ENCODE results near the gene CXCR2. TPM values are rescaled to one million over a fixed set of nuclear protein-coding genes. Genes with fewer than 3 reads are reported as not detected.

The CXCR2 gene
- polyA plus RNA-seq (2012; rRNA removed) = not detected in 2 replicates
- not detected in 2 replicates for polyA plus RNA-seq (2012; cell fraction: cytosol; rRNA removed)
- polyA plus RNA-seq (2012; cell fraction: nucleus; rRNA removed) = not detected in 2 replicates

DNA sequence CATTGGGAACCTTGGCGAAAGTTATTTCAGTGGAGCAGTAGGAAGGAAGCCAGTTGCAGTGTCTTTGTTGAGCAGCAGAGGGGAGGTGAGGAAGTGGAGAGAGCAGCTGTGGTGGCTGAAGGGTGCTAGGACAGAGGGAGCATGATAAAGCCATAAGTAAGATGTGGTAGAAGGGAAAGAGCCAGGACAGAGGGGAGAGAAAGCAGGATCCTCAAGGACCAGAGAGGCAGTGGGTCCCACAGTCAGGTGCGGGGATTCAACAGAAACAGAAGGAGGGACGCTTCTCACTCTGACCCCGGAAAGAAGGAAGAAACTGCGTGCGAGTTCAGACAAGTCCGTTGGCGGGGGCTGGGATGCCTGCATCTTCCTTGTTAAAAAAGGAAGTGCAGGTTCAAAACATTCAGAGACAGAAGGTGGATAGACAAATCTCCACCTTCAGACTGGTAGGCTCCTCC is at the start of gene CXCR2:
CXCR2 (plus strand) TSS at position 403 of the 455 bp plus-strand sequence. CDS start 8,774 bp downstream, outside the sequence.
- Histone ChIP-seq H4K20me1 (ENCODE audit: insufficient read depth) (no peaks in the 10 kb centered on the region), H3K9me2 (no peaks in the 10 kb centered on the region), H3K4me3 (ENCODE audit: low read depth in 2 of 2, low read length in 1 of 2) (no peak within 1 kb of the TSS), H3K9ac (no peak within 1 kb of the TSS), H3K27ac (ENCODE audit: low read depth in 2 of 2, low read length in 1 of 2) (no peak within 1 kb of the TSS), H3K36me3 (replicated peaks in 1 of 2; ENCODE audit: control insufficient read depth in 1 of 2, insufficient read depth in 2 of 2, low read length in 1 of 2) (no peaks in the 10 kb centered on the region), H3K27me3 (ENCODE audit: insufficient read depth) (peaks cover 18% of the 10 kb centered on the region), H3F3A (replicated peaks; ENCODE audit: insufficient read depth) (no peaks in the 10 kb centered on the region), H3K9me3 (no peaks in the 10 kb centered on the region), H3K79me2 (ENCODE audit: insufficient read depth) (no peaks in the 10 kb centered on the region), H3K4me1 (ENCODE audit: control insufficient read depth in 1 of 2, insufficient read depth in 2 of 2, low read depth in 1 of 2, low read length in 1 of 2) (no peaks in the 10 kb centered on the region), H3K4me2 (no peak within 1 kb of the TSS), H2AFZ (ENCODE audit: low read depth) (no peak within 1 kb of the TSS)
- TF ChIP-seq CTCF (IDR thresholded peaks at IDR 0.05) = no peak
- no peak for TF ChIP-seq MXI1 (IDR thresholded peaks at IDR 0.05; ENCODE audit: low read depth, low read length)
- TF ChIP-seq, protein P1, sequence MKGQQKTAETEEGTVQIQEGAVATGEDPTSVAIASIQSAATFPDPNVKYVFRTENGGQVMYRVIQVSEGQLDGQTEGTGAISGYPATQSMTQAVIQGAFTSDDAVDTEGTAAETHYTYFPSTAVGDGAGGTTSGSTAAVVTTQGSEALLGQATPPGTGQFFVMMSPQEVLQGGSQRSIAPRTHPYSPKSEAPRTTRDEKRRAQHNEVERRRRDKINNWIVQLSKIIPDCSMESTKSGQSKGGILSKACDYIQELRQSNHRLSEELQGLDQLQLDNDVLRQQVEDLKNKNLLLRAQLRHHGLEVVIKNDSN (IDR thresholded peaks at IDR 0.05; ENCODE audit: borderline replicate concordance, low read depth) = no peak
- TF ChIP-seq ELF1 (IDR thresholded peaks at IDR 0.05) = no peak
- TF ChIP-seq, protein P2, sequence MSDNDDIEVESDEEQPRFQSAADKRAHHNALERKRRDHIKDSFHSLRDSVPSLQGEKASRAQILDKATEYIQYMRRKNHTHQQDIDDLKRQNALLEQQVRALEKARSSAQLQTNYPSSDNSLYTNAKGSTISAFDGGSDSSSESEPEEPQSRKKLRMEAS (IDR thresholded peaks at IDR 0.05; ENCODE audit: low read depth) = no peak
- TF ChIP-seq IRF3 (IDR thresholded peaks at IDR 0.05; ENCODE audit: low read depth, low read length) = no peak
- no peak for TF ChIP-seq RAD21 (IDR thresholded peaks at IDR 0.05; ENCODE audit: low read length)
- TF ChIP-seq RCOR1 (IDR thresholded peaks at IDR 0.05; ENCODE audit: low read length) = no peak
- TF ChIP-seq USF2 (IDR thresholded peaks at IDR 0.05; ENCODE audit: borderline replicate concordance, low read depth, low read length) = no peak
- TF ChIP-seq JUND (IDR thresholded peaks at IDR 0.05) = no peak
- TF ChIP-seq CHD2 (IDR thresholded peaks at IDR 0.05; ENCODE audit: low read length, partially characterized antibody) = no peak
- no peak for TF ChIP-seq TAF1 (IDR thresholded peaks at IDR 0.05; ENCODE audit: borderline replicate concordance, low read depth, low read length)
- no peak for TF ChIP-seq EP300 (IDR thresholded peaks at IDR 0.05; ENCODE audit: borderline replicate concordance in 1 of 2, low read depth in 1 of 2, low read length in 1 of 2)
- no peak for TF ChIP-seq TCF12 (IDR thresholded peaks at IDR 0.05)
- no peak for TF ChIP-seq TEAD4 (IDR thresholded peaks at IDR 0.05; ENCODE audit: borderline replicate concordance, insufficient read depth)
- no peak for TF ChIP-seq FOXM1 (IDR thresholded peaks at IDR 0.05; ENCODE audit: low read depth)
- POLR2A ChIA-PET = no interaction called here
- DNase-seq = no peak
- 71% methylated on average over 8 of the region's 8 CpGs for WGBS (ENCODE audit: low lambda C conversion rate)
- CTCF ChIA-PET = no interaction called here

All from SK-N-SH (cell line).